Stimulated activated CD4-positive, alpha-beta T cell treated with anti-CD3 and anti-CD28 coated beads, Interleukin-2, amount 100 ng/mL, for 4 hours (primary cell): ENCODE measurements around the gene CORO2B.
"Not testable (repeated sequence)": the region's sequence is repeated elsewhere in the genome, so short reads cannot be mapped to it uniquely, and the experiment has no call there.

Source experiments
- DNase-seq: peaks from one replicate; pipeline ENCODE4 v3.0.0-alpha.2; 2020; ENCODE audit warnings: low read depth

Gene CORO2B

GRCh38 chr15:68630211-68630555 is 51.4 kb downstream of the CORO2B start:
- no peak for DNase-seq

DNA sequence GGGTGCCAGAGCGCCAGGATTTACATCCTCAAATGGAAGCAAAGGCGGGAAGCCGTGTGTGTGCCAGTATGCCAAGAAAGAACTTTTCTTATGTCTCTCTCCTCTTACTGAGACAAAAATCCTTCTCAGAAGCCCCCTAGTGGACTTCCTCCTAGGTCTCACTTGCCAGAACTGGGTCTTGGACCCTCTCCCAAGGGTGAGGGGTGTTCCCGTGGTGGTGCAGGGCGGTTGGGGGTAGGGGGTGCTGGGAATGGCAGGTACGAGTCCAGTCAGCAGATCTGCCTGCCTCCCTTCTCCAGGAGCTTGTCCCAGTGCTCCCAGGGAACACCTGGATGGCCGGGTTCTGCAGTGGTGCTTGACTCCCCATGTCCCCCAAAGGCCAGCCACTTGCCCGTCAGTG is 52.0 kb downstream of the CORO2B start:
- no peak for DNase-seq

DNA sequence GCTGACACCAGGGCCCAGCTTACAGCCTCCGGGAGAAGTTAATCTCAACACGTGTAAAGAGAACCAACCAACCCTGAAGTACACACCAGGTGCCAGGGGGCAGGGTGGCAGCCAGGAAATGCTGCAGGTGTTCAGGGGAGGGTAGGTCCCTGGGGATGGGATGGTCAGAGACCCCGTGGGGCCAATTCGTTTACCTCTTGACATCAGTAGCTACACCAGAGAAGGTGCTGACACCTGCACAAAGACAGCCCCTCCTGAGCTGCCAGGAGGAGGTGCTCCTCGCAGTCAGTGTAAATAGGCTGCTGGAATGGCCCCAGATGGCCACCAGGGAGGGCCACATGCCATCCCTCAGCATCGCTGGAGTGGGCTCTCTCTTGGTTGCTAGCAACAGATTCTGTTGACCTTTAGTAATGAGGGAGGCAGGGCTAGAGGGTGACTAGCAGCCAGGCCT is 52.8 kb downstream of the CORO2B start:
- no peak for DNase-seq

GRCh38 chr15:68632101-68632500 is 53.3 kb downstream of the CORO2B start:
- no peak for DNase-seq

DNA sequence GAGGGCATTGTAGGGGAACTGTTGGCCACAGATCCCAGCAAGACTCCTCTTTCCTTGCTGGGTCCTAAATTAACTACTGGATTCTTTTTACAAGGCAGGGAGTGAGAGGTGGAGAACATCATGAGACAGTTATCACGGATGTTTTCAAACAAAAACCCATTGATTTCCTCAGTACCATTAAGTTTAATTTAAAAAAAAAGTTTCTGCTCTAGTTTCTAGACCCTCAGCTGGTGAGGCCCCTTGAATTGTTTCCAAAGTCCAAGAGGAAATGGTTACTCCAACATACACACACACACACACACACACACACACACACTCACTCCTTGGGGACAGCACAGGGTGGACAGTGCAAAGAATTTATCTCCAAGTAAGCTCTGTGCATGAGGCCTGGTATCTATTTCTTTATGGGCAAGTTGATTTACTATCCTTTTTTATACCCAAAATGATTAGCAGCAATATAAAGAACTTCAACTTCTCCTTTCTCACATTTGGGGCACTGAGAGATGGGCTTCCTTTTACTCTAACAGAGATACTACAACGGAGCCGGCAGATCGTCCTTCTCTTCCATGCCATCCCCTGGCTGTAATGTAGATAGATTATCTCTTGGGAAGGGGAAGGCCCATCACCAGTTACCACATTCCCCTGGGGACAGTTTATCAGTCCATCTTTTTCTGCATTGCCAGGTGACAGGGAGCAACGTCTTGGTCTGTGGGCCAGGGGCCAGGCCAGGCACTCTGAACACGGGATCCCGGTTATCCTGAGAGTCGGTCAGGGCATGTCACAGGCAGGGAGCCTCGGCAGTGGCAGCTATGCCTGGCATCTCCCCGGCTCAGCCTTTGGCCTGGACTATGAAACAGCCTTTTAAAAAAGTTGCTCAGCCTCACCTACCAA is 54.7 kb downstream of the CORO2B start:
- DNase-seq, result no peak

DNA sequence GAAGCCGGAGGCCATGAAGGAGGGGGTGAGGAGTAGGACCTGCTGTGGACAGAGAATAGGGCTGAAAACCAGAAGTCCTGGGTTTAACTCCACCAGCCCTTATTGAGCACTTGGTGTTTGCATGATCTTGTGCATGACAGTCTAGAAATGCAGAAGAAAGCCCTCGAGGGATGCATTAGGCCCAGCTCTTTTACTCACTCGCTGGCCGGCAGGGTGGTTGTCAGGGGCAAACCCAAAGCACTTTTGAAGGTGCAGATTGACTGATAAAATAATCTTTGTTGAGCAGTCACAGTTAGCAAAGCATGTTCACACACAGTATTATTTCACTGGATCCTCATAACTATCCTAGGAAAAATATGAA is 55.3 kb downstream of the CORO2B start:
- DNase-seq, result no peak

DNA sequence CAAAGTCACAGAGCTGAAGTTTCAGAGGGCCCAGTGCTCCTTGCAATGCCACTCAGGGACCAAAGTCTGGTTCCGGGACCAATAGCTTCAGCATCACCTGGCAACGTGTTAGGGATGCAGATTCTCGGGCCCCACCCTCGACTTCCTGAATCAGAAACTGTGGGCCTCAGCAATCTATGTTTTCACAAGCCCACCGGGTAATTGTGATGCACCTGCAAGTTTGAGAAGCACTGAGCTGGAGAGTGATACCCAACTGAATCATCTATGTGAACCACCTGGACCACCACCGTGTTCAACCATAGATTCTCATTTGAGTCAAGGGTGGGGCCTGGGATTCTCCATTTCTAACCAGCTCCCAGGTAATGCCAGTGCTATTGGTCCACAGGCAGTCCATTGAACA is 55.7 kb downstream of the CORO2B start:
- DNase-seq, result no peak

DNA sequence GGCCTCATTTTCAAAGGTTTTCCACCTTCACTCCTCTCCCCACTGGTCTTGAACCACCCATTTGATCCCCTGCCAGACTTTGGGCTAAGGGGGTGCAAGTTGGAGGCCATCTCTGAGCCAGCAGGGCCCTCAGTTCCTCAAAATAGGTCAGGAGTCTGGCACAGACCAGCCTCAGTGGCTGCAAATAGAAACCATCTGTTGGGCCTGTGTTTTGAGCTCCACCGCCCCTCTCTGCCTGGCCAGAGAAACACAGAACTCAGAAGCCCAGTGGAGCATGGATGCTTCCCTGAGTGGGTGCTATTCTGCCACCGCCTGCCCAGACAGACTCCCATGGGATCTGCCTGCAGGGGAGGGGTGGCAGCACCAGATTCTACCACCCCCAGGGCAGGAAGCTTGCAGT is 56.3 kb downstream of the CORO2B start:
- DNase-seq, result no peak

DNA sequence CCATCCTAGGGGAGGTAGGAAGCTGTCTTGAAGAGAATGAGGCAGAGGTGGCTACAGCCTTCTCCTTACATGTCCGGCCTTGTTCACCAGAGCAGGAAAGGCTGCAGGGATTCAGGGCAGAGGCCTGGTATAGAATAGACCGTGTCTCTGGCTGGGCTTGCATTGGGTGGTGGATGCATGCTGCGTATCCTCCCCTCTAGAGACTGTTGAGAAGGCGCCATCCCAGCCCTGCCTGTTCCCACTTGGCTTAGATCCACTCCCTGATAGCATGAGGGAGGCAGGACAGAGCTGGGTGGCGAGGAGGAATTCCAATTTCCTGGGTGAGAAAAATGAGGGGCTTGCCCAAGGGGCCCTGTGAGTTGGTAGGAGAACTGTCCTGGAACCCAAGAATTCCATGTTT is 57.5 kb downstream of the CORO2B start:
- DNase-seq, result no peak

GRCh38 chr15:68637767-68638404 is 59.1 kb downstream of the CORO2B start:
- no peak for DNase-seq

GRCh38 chr15:68638953-68639515 is 60.2 kb downstream of the CORO2B start:
- DNase-seq, result no peak

- DNase-seq, result no peak
Observed at GRCh38 chr15:68639926-68640600, 61.3 kb downstream of the CORO2B start.

GRCh38 chr15:68640791-68641331 is 62.1 kb downstream of the CORO2B start:
- no peak for DNase-seq

- no peak for DNase-seq
Observed at GRCh38 chr15:68641376-68641775, 62.6 kb downstream of the CORO2B start.

- no peak for DNase-seq
Observed at GRCh38 chr15:68642491-68642845, 63.7 kb downstream of the CORO2B start.

DNA sequence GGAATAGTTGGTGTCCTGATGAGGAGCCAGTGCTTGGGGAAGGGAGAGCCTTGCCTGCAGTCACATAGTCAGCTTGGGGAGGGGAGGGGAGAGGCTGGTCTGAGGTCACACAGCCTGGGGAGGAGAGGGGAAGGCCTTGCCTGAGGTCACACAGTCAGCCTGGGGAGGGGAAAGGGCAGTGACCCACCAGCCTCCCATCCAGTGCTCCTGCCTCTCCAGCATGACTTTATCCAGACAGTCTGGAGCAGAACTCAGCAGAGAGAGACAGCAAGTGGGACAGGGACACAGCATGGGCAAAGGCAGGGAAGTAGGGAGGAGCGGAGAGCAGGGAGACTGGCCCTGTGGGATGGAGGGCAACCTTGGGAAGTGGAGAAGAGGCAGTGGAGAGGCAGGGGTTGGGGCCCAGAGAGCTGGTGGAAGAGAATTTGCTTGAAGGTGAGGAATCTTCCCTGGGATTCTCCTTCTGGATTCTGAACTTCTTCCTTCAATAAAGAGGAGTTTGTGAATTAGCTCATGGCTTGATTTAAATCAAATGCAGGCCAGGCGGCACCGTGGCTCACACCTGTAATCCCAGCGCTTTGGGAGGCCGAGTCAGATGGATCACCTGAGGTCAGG is 64.5 kb downstream of the CORO2B start:
- no peak for DNase-seq

DNA sequence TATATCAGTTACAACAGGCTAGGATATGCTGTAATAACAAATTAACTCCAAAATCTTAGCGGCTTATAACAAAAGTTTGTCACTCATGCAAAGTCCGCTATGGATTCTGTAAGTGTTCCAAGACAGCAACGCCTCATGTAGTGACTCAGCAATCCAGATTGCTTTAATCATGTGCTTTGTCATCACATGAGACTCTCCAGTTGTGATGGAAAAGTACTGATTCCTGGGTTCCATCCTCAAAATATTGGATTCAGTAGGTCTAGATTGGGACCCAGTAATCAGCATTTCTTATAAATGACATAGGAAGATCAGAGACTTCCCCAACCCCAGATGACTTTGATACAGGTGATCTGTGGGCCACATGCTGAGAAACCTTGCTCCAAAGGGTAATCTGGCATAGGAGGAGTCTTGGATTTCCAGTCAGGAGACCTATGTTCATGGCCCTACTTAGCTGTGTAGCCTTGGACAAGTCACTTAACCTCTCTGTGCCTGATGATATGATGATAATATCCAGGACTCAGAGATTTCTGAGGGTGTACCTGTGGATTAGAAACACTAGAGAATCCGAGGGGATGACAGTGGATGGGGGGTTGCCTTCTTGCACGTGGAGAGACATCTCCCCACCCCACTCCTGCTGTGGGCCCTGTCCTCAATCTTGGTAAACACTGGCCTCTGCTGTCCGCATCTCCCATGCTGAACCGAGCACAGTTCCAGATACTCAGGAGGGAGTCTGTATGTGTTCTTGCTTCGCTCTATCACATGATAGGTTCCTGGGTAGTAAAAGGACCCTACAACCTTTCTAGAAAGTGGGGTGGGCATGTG is 65.5 kb downstream of the CORO2B start:
- DNase-seq, result no peak

GRCh38 chr15:68644996-68645395 is 66.2 kb downstream of the CORO2B start:
- DNase-seq, result no peak

DNA sequence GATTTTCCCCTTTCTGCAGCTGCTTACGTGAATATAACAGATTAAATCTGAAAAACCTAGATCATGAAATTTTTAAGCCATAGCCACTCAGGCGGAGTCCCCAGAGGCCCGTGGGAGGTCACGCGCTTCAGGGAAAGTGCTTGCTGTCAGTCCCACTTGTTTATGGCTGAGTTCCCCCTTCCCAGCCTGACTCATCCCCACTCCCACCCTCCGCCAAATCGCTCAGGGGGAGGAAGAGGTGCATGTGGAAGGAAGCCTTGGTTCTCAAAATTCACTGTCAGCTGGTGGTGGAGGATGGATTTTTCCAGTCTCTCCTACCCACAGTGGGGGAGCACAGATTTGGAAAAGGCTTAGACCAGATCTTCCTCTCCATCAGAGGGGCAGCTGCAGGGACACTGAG is 67.4 kb downstream of the CORO2B start:
- no peak for DNase-seq

DNA sequence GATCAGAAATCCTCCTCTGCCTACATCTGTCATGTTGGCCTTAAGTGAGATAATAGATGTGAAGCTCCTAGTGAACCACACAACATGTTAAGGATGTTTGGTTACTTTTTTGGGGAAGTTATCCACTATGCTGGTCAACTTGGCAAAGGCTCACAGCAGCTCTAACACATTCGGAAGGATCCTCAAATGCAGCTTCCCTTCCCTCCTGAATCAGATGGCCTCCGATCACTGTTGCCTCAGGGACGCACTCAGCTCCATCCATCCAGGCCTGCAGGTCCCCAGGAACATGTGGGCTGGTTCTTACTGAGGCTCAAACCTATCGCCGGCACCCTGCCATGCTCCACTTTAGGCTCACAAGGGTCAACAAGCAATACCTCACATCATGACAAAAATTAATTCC is 67.9 kb downstream of the CORO2B start:
- DNase-seq, result no peak

DNA sequence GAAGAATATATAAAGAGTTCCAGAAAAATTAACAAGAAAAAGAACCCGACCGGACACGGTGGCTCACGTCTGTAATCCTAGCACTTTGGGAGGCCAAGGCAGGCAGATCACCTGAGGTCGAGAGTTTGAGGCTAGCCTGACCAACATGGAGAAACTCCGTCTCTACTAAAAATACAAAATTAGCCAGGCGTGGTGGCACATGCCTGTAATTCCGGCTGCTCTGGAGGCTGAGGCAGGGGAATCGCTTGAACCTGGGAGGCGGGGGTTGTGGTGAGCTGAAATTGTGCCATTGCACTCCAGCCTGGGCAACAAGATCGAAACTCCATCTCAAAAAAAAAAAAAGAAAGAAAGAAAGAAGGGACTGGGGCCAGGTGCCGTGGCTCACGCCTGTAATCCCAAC is 68.6 kb downstream of the CORO2B start:
- DNase-seq, result not testable (repeated sequence)
